SHP77 treated with DMSO at 0.1 percent for 48 hours (cell line): ENCODE measurements around the gene HTRA2.

Experiments used
- DNase-seq: peaks from one replicate; lab custom pipeline; 2025; lab: John Stamatoyannopoulos, UW

The HTRA2 gene

GRCh38 chr2:74542978-74543377, 13.2 kb downstream of the HTRA2 start:
- no peak for DNase-seq

- DNase-seq: no peak
These were observed 14.9 kb downstream of the HTRA2 start for GRCh38 chr2:74544634-74545033.

GRCh38 chr2:74546004-74546403, 16.3 kb downstream of the HTRA2 start:
- no peak for DNase-seq

- DNase-seq: peak; percentile 30
These were observed 18.7 kb downstream of the HTRA2 start for GRCh38 chr2:74548285-74548899.

- DNase-seq: no peak
These were observed 19.4 kb downstream of the HTRA2 start for GRCh38 chr2:74548900-74549826.

- DNase-seq: no peak
These were observed 20.5 kb downstream of the HTRA2 start for GRCh38 chr2:74550231-74550630.

GRCh38 chr2:74551530-74551929, 21.8 kb downstream of the HTRA2 start:
- DNase-seq: no peak

- DNase-seq: no peak
These were observed 22.5 kb downstream of the HTRA2 start for GRCh38 chr2:74551942-74552913.

GRCh38 chr2:74552914-74553811, 23.4 kb downstream of the HTRA2 start:
- DNase-seq: no peak

- peak; percentile 49 for DNase-seq
These were observed 24.4 kb downstream of the HTRA2 start, which contains the start of the genes DOK1 and LOXL3 for GRCh38 chr2:74553892-74554819. TSS of gene DOK1 (plus strand) at chr2:74554720. CDS start at chr2:74554755, 35 bp downstream. TSS of gene LOXL3 (minus strand) at chr2:74553942. CDS start at chr2:74552634, 1,308 bp downstream.

- no peak for DNase-seq
These were observed 25.2 kb downstream of the HTRA2 start for GRCh38 chr2:74554820-74555531.

GRCh38 chr2:74555610-74556103, 25.9 kb downstream of the HTRA2 start:
- no peak for DNase-seq

- no peak for DNase-seq
These were observed 26.4 kb downstream of the HTRA2 start for GRCh38 chr2:74556159-74556558.

- no peak for DNase-seq
These were observed 27.2 kb downstream of the HTRA2 start for GRCh38 chr2:74556831-74557370.

- no peak for DNase-seq
These were observed 28.8 kb downstream of the HTRA2 start for GRCh38 chr2:74558284-74559230.

- DNase-seq: no peak
These were observed 30.2 kb downstream of the HTRA2 start for GRCh38 chr2:74559912-74560311.

- DNase-seq: no peak
These were observed 30.9 kb downstream of the HTRA2 start for GRCh38 chr2:74560591-74560990.
